Liver (tissue), 9 donors: ENCODE measurements around the gene THBD. TPM values are rescaled to one million over a fixed set of nuclear protein-coding genes. Genes with fewer than 3 reads are reported as not detected.

Experiments
- DNase-seq: peaks from one replicate; pipeline ENCODE4 v3.0.0-alpha.2; 2017; ENCODE audit warnings: low spot score
- H3K27ac ChIP-seq, 2 donors: one replicate each; pipeline ENCODE4 v1.7.0; 2013; ENCODE audit warnings: inconsistent platforms in 2 of 2, low read length in 2 of 2, control low read depth in 1 of 2, low read depth in 1 of 2, mild to moderate bottlenecking in 1 of 2
- H3K27me3 ChIP-seq, 4 donors: one replicate each; pipeline versions ENCODE4 v1.6.1 to v1.7.0; 2013; ENCODE audit warnings: low read length in 3 of 4, inconsistent platforms in 1 of 4, mild to moderate bottlenecking in 1 of 4, moderate library complexity in 1 of 4; ENCODE audit not compliant: control insufficient read depth in 4 of 4, insufficient read depth in 4 of 4
- H3K36me3 ChIP-seq, 4 donors: one replicate each; pipeline versions ENCODE4 v1.6.1 to v1.7.0; 2013; ENCODE audit warnings: low read length in 3 of 4, mild to moderate bottlenecking in 3 of 4, low read depth in 1 of 4, moderate library complexity in 1 of 4; ENCODE audit not compliant: control insufficient read depth in 4 of 4, insufficient read depth in 3 of 4
- H3K4me1 ChIP-seq, 4 donors: one replicate each; pipeline versions ENCODE4 v1.6.1 to v1.7.0; 2013; ENCODE audit warnings: low read length in 3 of 4, mild to moderate bottlenecking in 3 of 4, moderate library complexity in 1 of 4; ENCODE audit not compliant: control insufficient read depth in 4 of 4, insufficient read depth in 4 of 4
- H3K4me3 ChIP-seq, 3 donors: one replicate each; pipeline versions ENCODE4 v1.6.1 to v1.7.0; 2013; ENCODE audit warnings: low read length in 3 of 3, control low read depth in 1 of 3, low read depth in 1 of 3, mild to moderate bottlenecking in 1 of 3
- H3K9ac ChIP-seq, 2 donors: one replicate each; pipeline ENCODE4 v1.7.0; 2013; ENCODE audit warnings: low read length in 2 of 2, mild to moderate bottlenecking in 2 of 2, moderate library complexity in 2 of 2, control low read depth in 1 of 2, low read depth in 1 of 2
- H3K9me3 ChIP-seq, 4 donors: one replicate each; pipeline versions ENCODE4 v1.6.1 to v1.7.0; 2013; ENCODE audit warnings: low read length in 3 of 4; ENCODE audit not compliant: control insufficient read depth in 4 of 4
- EGR1 ChIP-seq, 2 donors: IDR thresholded peaks; 2 replicates each; pipeline ENCODE4 v1.6.1; 2016 to 2018; ENCODE audit warnings: antibody characterized with exemption in 2 of 2, low read depth in 2 of 2
- FOXA1 ChIP-seq: IDR thresholded peaks from 2 replicates; pipeline ENCODE4 v1.6.1; 2016; ENCODE audit warnings: antibody characterized with exemption
- FOXA2 ChIP-seq: IDR thresholded peaks from 2 replicates; pipeline ENCODE4 v1.6.1; 2016; ENCODE audit warnings: antibody characterized with exemption
- GABPA ChIP-seq, 2 donors: IDR thresholded peaks in 1 of 2; conservative IDR thresholded peaks in 1 of 2; 2 replicates each; pipeline ENCODE4 v1.6.1; 2016; ENCODE audit warnings: antibody characterized with exemption in 2 of 2, mild to moderate bottlenecking in 1 of 2, moderate library complexity in 1 of 2
- HNF4A ChIP-seq, 2 donors: conservative IDR thresholded peaks; 2 replicates each; pipeline ENCODE4 v1.6.1; 2016; ENCODE audit warnings: antibody characterized with exemption in 2 of 2, mild to moderate bottlenecking in 2 of 2
- HNF4G ChIP-seq: IDR thresholded peaks from 2 replicates; pipeline ENCODE4 v1.6.1; 2016; ENCODE audit warnings: antibody characterized with exemption
- JUND ChIP-seq, 2 donors: IDR thresholded peaks; 2 replicates each; pipeline ENCODE4 v1.6.1; 2016; ENCODE audit warnings: antibody characterized with exemption in 2 of 2
- NR2F2 ChIP-seq: IDR thresholded peaks from 2 replicates; pipeline ENCODE4 v1.6.1; 2016; ENCODE audit warnings: antibody characterized with exemption
- RAD21 ChIP-seq, 2 donors: IDR thresholded peaks; 2 replicates each; pipeline ENCODE4 v1.6.1; 2016; ENCODE audit warnings: antibody characterized with exemption in 2 of 2, mild to moderate bottlenecking in 2 of 2
- RXRA ChIP-seq, 2 donors: IDR thresholded peaks; 2 replicates each; pipeline ENCODE4 v1.6.1; 2017 to 2018; ENCODE audit warnings: antibody characterized with exemption in 2 of 2, mild to moderate bottlenecking in 1 of 2
- SP1 ChIP-seq: IDR thresholded peaks from 2 replicates; pipeline ENCODE4 v1.6.1; 2018; ENCODE audit warnings: antibody characterized with exemption, mild to moderate bottlenecking
- TAF1 ChIP-seq: conservative IDR thresholded peaks from 2 replicates; pipeline ENCODE4 v1.6.1; 2016; ENCODE audit warnings: antibody characterized with exemption, mild to moderate bottlenecking
- YY1 ChIP-seq: IDR thresholded peaks from 2 replicates; pipeline ENCODE4 v1.6.1; 2016; ENCODE audit warnings: antibody characterized with exemption, mild to moderate bottlenecking
- WGBS: extraction: QIAGEN DNeasy Blood & Tissue Kit; methylation state at CpG from one replicate; pipeline ENCODE4 v1.1.7; 2013; 5-methylcytosine and 5-hydroxymethylcytosine counted together
- polyA plus RNA-seq, 2 donors: library from polyadenylated mRNA; stranded (reverse) in 1 of 2; unstranded in 1 of 2; fragments of 200-250 nt in 1 of 2; fragments of >200 nt in 1 of 2; fragmentation: Nextera tagmentation in 1 of 2; extraction: Ambion mirVana in 1 of 2; gene quantifications; one replicate each; pipeline versions ENCODE4 v1.2.1 to v1.2.3, GENCODE V29; 2013 to 2015
- total RNA-seq, 2 donors: library from RNA; depleted of rRNA; stranded (reverse); fragments of >200 nt; gene quantifications; one replicate each; pipeline ENCODE4 v1.2.3, GENCODE V29; 2014
- TF ChIP-seq, protein P1 (sequence below): IDR thresholded peaks from 2 replicates; pipeline ENCODE4 v1.6.1; 2016; ENCODE audit warnings: antibody characterized with exemption
- TF ChIP-seq, protein P2 (sequence below): IDR thresholded peaks from 2 replicates; pipeline ENCODE4 v1.6.1; 2016; ENCODE audit warnings: antibody characterized with exemption, mild to moderate bottlenecking
- TF ChIP-seq, protein P3 (sequence below): IDR thresholded peaks from 2 replicates; pipeline ENCODE4 v1.6.1; 2016; ENCODE audit warnings: antibody characterized with exemption
- TF ChIP-seq, protein P4 (sequence below): IDR thresholded peaks from 2 replicates; pipeline ENCODE4 v1.6.1; 2016; ENCODE audit warnings: antibody characterized with exemption
- TF ChIP-seq, protein P5 (sequence below): fragments of 150-350 bp; IDR thresholded peaks from 2 replicates; pipeline ENCODE4 v1.5.1; 2017; ENCODE audit warnings: improper control_type of control experiment, low read depth, low read length; ENCODE audit not compliant: missing input control
- donor health status: healthy.
- donor health status: healthy.
- donor health status: healthy.
- donor health status: healthy.
- donor health status: healthy.

The THBD gene
- total and polyA plus RNA-seq, 4 donors, result 1.4 to 6.6 (median 3.1) TPM

DNA sequence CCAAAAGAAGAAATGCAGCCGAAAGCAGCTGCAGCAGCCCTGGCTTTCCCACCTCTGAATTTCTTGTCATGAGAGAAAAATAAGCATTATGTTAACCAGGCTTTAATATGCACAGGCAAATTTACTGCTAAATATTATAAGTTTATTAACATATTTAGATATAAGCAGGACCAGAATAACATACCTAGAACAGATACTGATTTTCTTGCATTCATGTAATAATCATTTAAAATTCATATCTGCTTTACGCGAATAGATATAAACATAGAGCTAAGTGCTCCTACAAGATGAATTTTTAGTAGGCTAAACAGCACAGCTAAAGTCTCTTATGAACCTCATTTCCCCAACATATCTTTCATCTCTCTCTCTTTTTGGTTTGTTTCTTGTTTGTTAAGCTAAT lies 21.9 kb upstream of the THBD start:
- Histone ChIP-seq H3K27me3 (no peaks in the 10 kb centered on the region), H3K9ac (no peak overlapping the region), H3K9me3 (no peaks in the 10 kb centered on the region), H3K27ac (no peak overlapping the region), H3K36me3 (no peaks in the 10 kb centered on the region), H3K4me3 (no peak overlapping the region), H3K4me1 (no peaks in the 10 kb centered on the region)
- TF ChIP-seq FOXA2, result no peak
- TF ChIP-seq EGR1 (IDR thresholded peaks at IDR 0.05; ENCODE audit: low read depth in 2 of 2), result no peak
- no peak for TF ChIP-seq RAD21 (IDR thresholded peaks at IDR 0.05)
- TF ChIP-seq HNF4A (conservative IDR thresholded peaks at IDR 0.05), result no peak
- no peak for TF ChIP-seq SP1
- WGBS, result 96% methylated on average over 3 of the region's 3 CpGs
- DNase-seq, result no peak

DNA sequence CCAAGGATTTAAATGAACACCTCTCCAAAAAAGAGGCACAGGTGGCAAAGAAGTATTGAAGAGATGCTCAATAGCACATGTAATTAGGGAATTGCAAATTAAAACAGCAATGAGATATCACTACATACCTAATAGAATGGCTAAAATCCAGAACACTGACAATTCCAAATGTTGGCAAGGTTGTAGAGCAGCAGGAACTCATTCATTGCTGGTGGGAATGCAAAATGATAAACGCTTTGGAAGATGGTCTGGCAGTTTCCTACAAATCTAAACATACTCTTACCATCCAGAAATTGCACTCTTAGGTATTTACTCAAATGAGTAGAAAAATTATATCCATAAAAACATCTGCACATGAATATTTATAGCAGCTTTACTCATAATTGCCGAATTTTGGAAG lies 19.6 kb upstream of the THBD start:
- H3K4me3 ChIP-seq, result no peak overlapping the region
- WGBS, result 68% methylated on average over 2 of the region's 2 CpGs
- no peak overlapping the region for H3K27ac ChIP-seq
- no peaks in the 10 kb centered on the region for H3K9me3 ChIP-seq
- peaks cover 0 to 2% (median 0%) of the 10 kb centered on the region in 4 donors for H3K27me3 ChIP-seq
- DNase-seq, result no peak
- no peaks in the 10 kb centered on the region for H3K4me1 ChIP-seq
- no peaks in the 10 kb centered on the region for H3K36me3 ChIP-seq
- TF ChIP-seq RAD21 (IDR thresholded peaks at IDR 0.05) (no peak), SP1 (no peak), EGR1 (IDR thresholded peaks at IDR 0.05; ENCODE audit: low read depth in 2 of 2) (no peak), YY1 (no peak), HNF4G (no peak), FOXA2 (no peak), JUND (IDR thresholded peaks at IDR 0.05) (no peak), HNF4A (conservative IDR thresholded peaks at IDR 0.05) (no peak), TAF1 (no peak), GABPA (IDR thresholded peaks at IDR 0.05 in 1 of 2, conservative IDR thresholded peaks at IDR 0.05 in 1 of 2) (no peak), NR2F2 (no peak), RXRA (IDR thresholded peaks at IDR 0.05) (no peak), FOXA1 (no peak)
- TF ChIP-seq, protein P1, sequence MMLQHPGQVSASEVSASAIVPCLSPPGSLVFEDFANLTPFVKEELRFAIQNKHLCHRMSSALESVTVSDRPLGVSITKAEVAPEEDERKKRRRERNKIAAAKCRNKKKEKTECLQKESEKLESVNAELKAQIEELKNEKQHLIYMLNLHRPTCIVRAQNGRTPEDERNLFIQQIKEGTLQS, result no peak
- TF ChIP-seq, protein P2, sequence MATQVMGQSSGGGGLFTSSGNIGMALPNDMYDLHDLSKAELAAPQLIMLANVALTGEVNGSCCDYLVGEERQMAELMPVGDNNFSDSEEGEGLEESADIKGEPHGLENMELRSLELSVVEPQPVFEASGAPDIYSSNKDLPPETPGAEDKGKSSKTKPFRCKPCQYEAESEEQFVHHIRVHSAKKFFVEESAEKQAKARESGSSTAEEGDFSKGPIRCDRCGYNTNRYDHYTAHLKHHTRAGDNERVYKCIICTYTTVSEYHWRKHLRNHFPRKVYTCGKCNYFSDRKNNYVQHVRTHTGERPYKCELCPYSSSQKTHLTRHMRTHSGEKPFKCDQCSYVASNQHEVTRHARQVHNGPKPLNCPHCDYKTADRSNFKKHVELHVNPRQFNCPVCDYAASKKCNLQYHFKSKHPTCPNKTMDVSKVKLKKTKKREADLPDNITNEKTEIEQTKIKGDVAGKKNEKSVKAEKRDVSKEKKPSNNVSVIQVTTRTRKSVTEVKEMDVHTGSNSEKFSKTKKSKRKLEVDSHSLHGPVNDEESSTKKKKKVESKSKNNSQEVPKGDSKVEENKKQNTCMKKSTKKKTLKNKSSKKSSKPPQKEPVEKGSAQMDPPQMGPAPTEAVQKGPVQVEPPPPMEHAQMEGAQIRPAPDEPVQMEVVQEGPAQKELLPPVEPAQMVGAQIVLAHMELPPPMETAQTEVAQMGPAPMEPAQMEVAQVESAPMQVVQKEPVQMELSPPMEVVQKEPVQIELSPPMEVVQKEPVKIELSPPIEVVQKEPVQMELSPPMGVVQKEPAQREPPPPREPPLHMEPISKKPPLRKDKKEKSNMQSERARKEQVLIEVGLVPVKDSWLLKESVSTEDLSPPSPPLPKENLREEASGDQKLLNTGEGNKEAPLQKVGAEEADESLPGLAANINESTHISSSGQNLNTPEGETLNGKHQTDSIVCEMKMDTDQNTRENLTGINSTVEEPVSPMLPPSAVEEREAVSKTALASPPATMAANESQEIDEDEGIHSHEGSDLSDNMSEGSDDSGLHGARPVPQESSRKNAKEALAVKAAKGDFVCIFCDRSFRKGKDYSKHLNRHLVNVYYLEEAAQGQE, result no peak
- TF ChIP-seq, protein P3, sequence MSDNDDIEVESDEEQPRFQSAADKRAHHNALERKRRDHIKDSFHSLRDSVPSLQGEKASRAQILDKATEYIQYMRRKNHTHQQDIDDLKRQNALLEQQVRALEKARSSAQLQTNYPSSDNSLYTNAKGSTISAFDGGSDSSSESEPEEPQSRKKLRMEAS, result no peak
- TF ChIP-seq, protein P4, sequence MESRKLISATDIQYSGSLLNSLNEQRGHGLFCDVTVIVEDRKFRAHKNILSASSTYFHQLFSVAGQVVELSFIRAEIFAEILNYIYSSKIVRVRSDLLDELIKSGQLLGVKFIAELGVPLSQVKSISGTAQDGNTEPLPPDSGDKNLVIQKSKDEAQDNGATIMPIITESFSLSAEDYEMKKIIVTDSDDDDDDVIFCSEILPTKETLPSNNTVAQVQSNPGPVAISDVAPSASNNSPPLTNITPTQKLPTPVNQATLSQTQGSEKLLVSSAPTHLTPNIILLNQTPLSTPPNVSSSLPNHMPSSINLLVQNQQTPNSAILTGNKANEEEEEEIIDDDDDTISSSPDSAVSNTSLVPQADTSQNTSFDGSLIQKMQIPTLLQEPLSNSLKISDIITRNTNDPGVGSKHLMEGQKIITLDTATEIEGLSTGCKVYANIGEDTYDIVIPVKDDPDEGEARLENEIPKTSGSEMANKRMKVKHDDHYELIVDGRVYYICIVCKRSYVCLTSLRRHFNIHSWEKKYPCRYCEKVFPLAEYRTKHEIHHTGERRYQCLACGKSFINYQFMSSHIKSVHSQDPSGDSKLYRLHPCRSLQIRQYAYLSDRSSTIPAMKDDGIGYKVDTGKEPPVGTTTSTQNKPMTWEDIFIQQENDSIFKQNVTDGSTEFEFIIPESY, result no peak
- TF ChIP-seq, protein P5, sequence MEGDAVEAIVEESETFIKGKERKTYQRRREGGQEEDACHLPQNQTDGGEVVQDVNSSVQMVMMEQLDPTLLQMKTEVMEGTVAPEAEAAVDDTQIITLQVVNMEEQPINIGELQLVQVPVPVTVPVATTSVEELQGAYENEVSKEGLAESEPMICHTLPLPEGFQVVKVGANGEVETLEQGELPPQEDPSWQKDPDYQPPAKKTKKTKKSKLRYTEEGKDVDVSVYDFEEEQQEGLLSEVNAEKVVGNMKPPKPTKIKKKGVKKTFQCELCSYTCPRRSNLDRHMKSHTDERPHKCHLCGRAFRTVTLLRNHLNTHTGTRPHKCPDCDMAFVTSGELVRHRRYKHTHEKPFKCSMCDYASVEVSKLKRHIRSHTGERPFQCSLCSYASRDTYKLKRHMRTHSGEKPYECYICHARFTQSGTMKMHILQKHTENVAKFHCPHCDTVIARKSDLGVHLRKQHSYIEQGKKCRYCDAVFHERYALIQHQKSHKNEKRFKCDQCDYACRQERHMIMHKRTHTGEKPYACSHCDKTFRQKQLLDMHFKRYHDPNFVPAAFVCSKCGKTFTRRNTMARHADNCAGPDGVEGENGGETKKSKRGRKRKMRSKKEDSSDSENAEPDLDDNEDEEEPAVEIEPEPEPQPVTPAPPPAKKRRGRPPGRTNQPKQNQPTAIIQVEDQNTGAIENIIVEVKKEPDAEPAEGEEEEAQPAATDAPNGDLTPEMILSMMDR, result no peak
- no peak overlapping the region for H3K9ac ChIP-seq
